Measurements from ENCODE around the gene FEZ2. TPM values are rescaled to one million over a fixed set of nuclear protein-coding genes. Genes with fewer than 3 reads are reported as not detected.

Gene FEZ2
- total RNA-seq, 1 donor from 2014 or later = 50.5 TPM

- Mint-ChIP-seq H3K36me3 (ENCODE audit: unreplicated experiment) (peaks cover 25% of the 10 kb centered on the region), H3K27ac (ENCODE audit: unreplicated experiment) (peak overlapping the region; percentile 77), H3K4me1 (ENCODE audit: unreplicated experiment) (peaks cover 32% of the 10 kb centered on the region), H3K4me3 (ENCODE audit: unreplicated experiment) (no peak overlapping the region), H3K9me3 (ENCODE audit: unreplicated experiment) (no peaks in the 10 kb centered on the region), H3K27me3 (ENCODE audit: unreplicated experiment) (no peaks in the 10 kb centered on the region)
- DNase-seq (ENCODE audit: extremely low spot score, unreplicated experiment) = no peak
- TF ChIP-seq CTCF (IDR thresholded peaks at IDR 0.05) = no peak
Measured at GRCh38 chr2:36528766-36529392, 69.1 kb downstream of the FEZ2 start.

- TF ChIP-seq CTCF (IDR thresholded peaks at IDR 0.05) = no peak
- Mint-ChIP-seq H3K4me1 (ENCODE audit: unreplicated experiment) (peaks cover 32% of the 10 kb centered on the region), H3K36me3 (ENCODE audit: unreplicated experiment) (peaks cover 29% of the 10 kb centered on the region), H3K27me3 (ENCODE audit: unreplicated experiment) (no peaks in the 10 kb centered on the region), H3K27ac (ENCODE audit: unreplicated experiment) (peak overlapping the region; percentile 77), H3K4me3 (ENCODE audit: unreplicated experiment) (no peak overlapping the region), H3K9me3 (ENCODE audit: unreplicated experiment) (no peaks in the 10 kb centered on the region)
- no peak for DNase-seq (ENCODE audit: extremely low spot score, unreplicated experiment)
Measured at GRCh38 chr2:36528274-36528673, 69.7 kb downstream of the FEZ2 start.

- TF ChIP-seq CTCF (IDR thresholded peaks at IDR 0.05) = no peak
- Mint-ChIP-seq H3K4me1 (ENCODE audit: unreplicated experiment) (peaks cover 30% of the 10 kb centered on the region), H3K27me3 (ENCODE audit: unreplicated experiment) (no peaks in the 10 kb centered on the region), H3K9me3 (ENCODE audit: unreplicated experiment) (no peaks in the 10 kb centered on the region), H3K4me3 (ENCODE audit: unreplicated experiment) (no peak overlapping the region), H3K36me3 (ENCODE audit: unreplicated experiment) (peaks cover 32% of the 10 kb centered on the region), H3K27ac (ENCODE audit: unreplicated experiment) (no peak overlapping the region)
- DNase-seq (ENCODE audit: extremely low spot score, unreplicated experiment) = no peak
Measured at GRCh38 chr2:36526226-36526625, 71.7 kb downstream of the FEZ2 start.

GRCh38 chr2:36525245-36525644 lies 72.7 kb downstream of the FEZ2 start:
- Mint-ChIP-seq H3K27me3 (ENCODE audit: unreplicated experiment) (no peaks in the 10 kb centered on the region), H3K4me1 (ENCODE audit: unreplicated experiment) (peaks cover 20% of the 10 kb centered on the region), H3K4me3 (ENCODE audit: unreplicated experiment) (no peak overlapping the region), H3K27ac (ENCODE audit: unreplicated experiment) (peak overlapping the region; percentile 38), H3K36me3 (ENCODE audit: unreplicated experiment) (peaks cover 36% of the 10 kb centered on the region), H3K9me3 (ENCODE audit: unreplicated experiment) (no peaks in the 10 kb centered on the region)
- no peak for DNase-seq (ENCODE audit: extremely low spot score, unreplicated experiment)
- no peak for TF ChIP-seq CTCF (IDR thresholded peaks at IDR 0.05)

GRCh38 chr2:36523153-36523552 lies 74.8 kb downstream of the FEZ2 start:
- no peaks in the 10 kb centered on the region for H3K27me3 Mint-ChIP-seq (ENCODE audit: unreplicated experiment)
- no peak overlapping the region for H3K27ac Mint-ChIP-seq (ENCODE audit: unreplicated experiment)
- peaks cover 43% of the 10 kb centered on the region for H3K36me3 Mint-ChIP-seq (ENCODE audit: unreplicated experiment)
- DNase-seq (ENCODE audit: extremely low spot score, unreplicated experiment) = no peak
- TF ChIP-seq CTCF (IDR thresholded peaks at IDR 0.05) = no peak
- no peak overlapping the region for H3K4me3 Mint-ChIP-seq (ENCODE audit: unreplicated experiment)
- H3K9me3 Mint-ChIP-seq (ENCODE audit: unreplicated experiment) = no peaks in the 10 kb centered on the region
- no peaks in the 10 kb centered on the region for H3K4me1 Mint-ChIP-seq (ENCODE audit: unreplicated experiment)

Measured in osteocyte (in vitro differentiated cells).